Sigmoid colon (tissue), 7 donors: Measurements from ENCODE around the gene SHB. TPM values are rescaled to one million over a fixed set of nuclear protein-coding genes. Genes with fewer than 3 reads are reported as not detected.
A peak's percentile ranks its signal among the peaks of the same experiment; 100 is the strongest.

Experiments used
- DNase-seq: peaks from one replicate; pipeline ENCODE4 v3.0.0-alpha.2; 2019
- H3K27ac ChIP-seq, 4 donors: fragments of 200-600 bp; sonication (generic); one replicate each; pipeline ENCODE4 v1.5.1; 2016 to 2019; ENCODE audit warnings: mild to moderate bottlenecking in 1 of 4
- H3K27me3 ChIP-seq, 3 donors: fragments of 200-600 bp; sonication (generic); one replicate each; pipeline ENCODE4 v1.5.1; 2019; ENCODE audit warnings: mild to moderate bottlenecking in 1 of 3
- H3K36me3 ChIP-seq, 4 donors: fragments of 200-600 bp; sonication (generic); one replicate each; pipeline ENCODE4 v1.5.1; 2016 to 2019
- H3K4me1 ChIP-seq, 4 donors: fragments of 200-600 bp; sonication (generic); one replicate each; pipeline ENCODE4 v1.5.1; 2017 to 2019
- H3K4me3 ChIP-seq, 4 donors: fragments of 200-600 bp; sonication (generic); one replicate each; pipeline ENCODE4 v1.5.1; 2017 to 2019; ENCODE audit warnings: mild to moderate bottlenecking in 2 of 4, moderate library complexity in 1 of 4
- H3K9me3 ChIP-seq, 4 donors: fragments of 200-600 bp in 3 of 4; sonication (generic) in 3 of 4; one replicate each; pipeline versions ENCODE4 v1.5.1 to v1.6.1; 2013 to 2019
- CTCF ChIP-seq, 4 experiments: fragments of 450-650 bp in 3 of 4; fragments of 200-600 bp in 1 of 4; IDR thresholded peaks; one replicate each; pipeline ENCODE4 v1.5.1; 2016 to 2019; ENCODE audit warnings: antibody characterized with exemption in 4 of 4, mild to moderate bottlenecking in 3 of 4, moderate library complexity in 2 of 4
- EP300 ChIP-seq, 4 donors: sonication (generic); formaldehyde crosslinking; IDR thresholded peaks; one replicate each; pipeline ENCODE4 v1.6.1; 2017; ENCODE audit warnings: antibody characterized with exemption in 4 of 4
- POLR2A ChIP-seq, 2 donors: fragments of 450-650 bp; IDR thresholded peaks; one replicate each; pipeline ENCODE4 v1.6.1; 2016; ENCODE audit warnings: antibody characterized with exemption in 2 of 2, mild to moderate bottlenecking in 2 of 2, moderate library complexity in 2 of 2
- POLR2AphosphoS5 ChIP-seq, 4 donors: sonication (generic); formaldehyde crosslinking; IDR thresholded peaks; one replicate each; pipeline ENCODE4 v1.6.1; 2017; ENCODE audit warnings: antibody characterized with exemption in 4 of 4
- WGBS, 2 donors: extraction: QIAGEN DNeasy Blood & Tissue Kit; methylation state at CpG; one replicate each; pipeline ENCODE4 v1.1.7; 2013; 5-methylcytosine and 5-hydroxymethylcytosine counted together
- intact Hi-C: fragments of 100-400 bp; cut with DNase I; formaldehyde crosslinking; loops from one replicate; pipeline ENCODE4 v1.15.1; 2023
- polyA plus RNA-seq, 3 donors: library from polyadenylated mRNA; stranded (reverse); fragments of 200-250 nt; gene quantifications; one replicate each; pipeline ENCODE4 v1.2.3, GENCODE V29; 2013
- total RNA-seq, 4 donors: library from RNA; depleted of rRNA; stranded (reverse); fragments of >200 nt; gene quantifications; one replicate each; pipeline ENCODE4 v1.1.0, GENCODE V29; 2016
- donor health status: healthy with polysubstance abuse.
- donor health status: Bipolar disorder and iron deficiency.
- donor health status: healthy.

The SHB gene
- total and polyA plus RNA-seq, 7 donors: 6.8 to 33.7 (median 10.2) TPM

GRCh38 chr9:38059233-38059936 is 9.6 kb downstream of the SHB start:
- Histone ChIP-seq H3K9me3 (no peaks in the 10 kb centered on the region), H3K4me3 (no peak overlapping the region), H3K27me3 (no peaks in the 10 kb centered on the region), H3K4me1 (peaks cover 0 to 68% (median 51%) of the 10 kb centered on the region in 4 donors), H3K36me3 (no peaks in the 10 kb centered on the region), H3K27ac (peak overlapping the region; percentile 15 to 95 (median 76))
- no peak for DNase-seq
- WGBS, 2 donors: 88 to 93% methylated on average over 14 of the region's 14 CpGs
- intact Hi-C loops: no loop called here
- TF ChIP-seq EP300 (IDR thresholded peaks at IDR 0.05) (no peak), POLR2A (IDR thresholded peaks at IDR 0.05) (no peak), CTCF (IDR thresholded peaks at IDR 0.05) (no peak), POLR2AphosphoS5 (IDR thresholded peaks at IDR 0.05) (peak in 1 of 4 donors; percentile 7)

GRCh38 chr9:38058452-38059232 is 10.4 kb downstream of the SHB start:
- Histone ChIP-seq H3K27me3 (no peaks in the 10 kb centered on the region), H3K27ac (peak overlapping the region; percentile 32 to 95 (median 76)), H3K4me3 (no peak overlapping the region), H3K4me1 (peaks cover 0 to 61% (median 46%) of the 10 kb centered on the region in 4 donors), H3K36me3 (no peaks in the 10 kb centered on the region), H3K9me3 (no peaks in the 10 kb centered on the region)
- DNase-seq: no peak
- intact Hi-C loops: no loop called here
- TF ChIP-seq CTCF (IDR thresholded peaks at IDR 0.05) (no peak), POLR2A (IDR thresholded peaks at IDR 0.05) (no peak), POLR2AphosphoS5 (IDR thresholded peaks at IDR 0.05) (no peak), EP300 (IDR thresholded peaks at IDR 0.05) (no peak)
- 86 to 88% methylated on average over 13 of the region's 13 CpGs for WGBS, 2 donors

GRCh38 chr9:38057416-38058195 is 11.4 kb downstream of the SHB start:
- Histone ChIP-seq H3K27me3 (no peaks in the 10 kb centered on the region), H3K27ac (peak overlapping the region; percentile 32 to 95 (median 76)), H3K4me1 (peaks cover 0 to 50% (median 37%) of the 10 kb centered on the region in 4 donors), H3K9me3 (no peaks in the 10 kb centered on the region), H3K4me3 (no peak overlapping the region), H3K36me3 (no peaks in the 10 kb centered on the region)
- TF ChIP-seq POLR2A (IDR thresholded peaks at IDR 0.05) (no peak), EP300 (IDR thresholded peaks at IDR 0.05) (no peak), POLR2AphosphoS5 (IDR thresholded peaks at IDR 0.05) (no peak), CTCF (IDR thresholded peaks at IDR 0.05) (no peak)
- no peak for DNase-seq
- intact Hi-C loops: no loop called here
- WGBS, 2 donors: 67 to 74% methylated on average over 7 of the region's 7 CpGs

- 51 to 71% methylated on average over 3 of the region's 3 CpGs for WGBS, 2 donors
- TF ChIP-seq POLR2A (IDR thresholded peaks at IDR 0.05) (no peak), POLR2AphosphoS5 (IDR thresholded peaks at IDR 0.05) (no peak), EP300 (IDR thresholded peaks at IDR 0.05) (no peak), CTCF (IDR thresholded peaks at IDR 0.05) (no peak)
- H3K27me3 ChIP-seq: no peaks in the 10 kb centered on the region
- H3K36me3 ChIP-seq: no peaks in the 10 kb centered on the region
- no peaks in the 10 kb centered on the region for H3K9me3 ChIP-seq
- no peak overlapping the region for H3K4me3 ChIP-seq
- intact Hi-C loops: no loop called here
- H3K4me1 ChIP-seq: peaks cover 0 to 23% (median 20%) of the 10 kb centered on the region in 4 donors
- H3K27ac ChIP-seq: no peak overlapping the region
- DNase-seq: no peak
Observed at GRCh38 chr9:38054653-38055052, 14.4 kb downstream of the SHB start.
